Ovary (tissue), 9 donors: ENCODE data around the gene CHD9. TPM values are rescaled to one million over a fixed set of nuclear protein-coding genes. Genes with fewer than 3 reads are reported as not detected.
"Not testable (repeated sequence)": the region's sequence is repeated elsewhere in the genome, so short reads cannot be mapped to it uniquely, and the experiment has no call there.

Experiments used
- DNase-seq, 5 donors: peaks; one replicate each; pipeline ENCODE4 v3.0.0-alpha.2; 2019 to 2020
- H3K27ac ChIP-seq, 2 donors: fragments of 200-600 bp; one replicate each; pipeline versions ENCODE4 v1.5.1 to v1.8.0; 2019 to 2022
- H3K27me3 ChIP-seq: fragments of 200-600 bp; one replicate; pipeline ENCODE4 v1.8.0; 2022
- H3K36me3 ChIP-seq: fragments of 200-600 bp; sonication (generic); one replicate; pipeline ENCODE4 v1.5.1; 2019
- H3K4me1 ChIP-seq: one replicate; pipeline ENCODE4 v1.8.1; 2013; ENCODE audit warnings: mild to moderate bottlenecking, moderate library complexity; ENCODE audit not compliant: insufficient read depth
- H3K4me3 ChIP-seq: fragments of 200-600 bp; sonication (generic); one replicate; pipeline ENCODE4 v1.5.1; 2017
- H3K9me3 ChIP-seq, 2 donors: fragments of 200-600 bp in 1 of 2; sonication (generic) in 1 of 2; one replicate each; pipeline versions ENCODE4 v1.5.1 to v1.8.1; 2013 to 2019; ENCODE audit warnings: mild to moderate bottlenecking in 1 of 2, moderate library complexity in 1 of 2
- EP300 ChIP-seq: sonication (generic); formaldehyde crosslinking; IDR thresholded peaks from one replicate; pipeline ENCODE4 v1.6.1; 2017; ENCODE audit warnings: antibody characterized with exemption
- POLR2A ChIP-seq: fragments of 450-650 bp; IDR thresholded peaks from one replicate; pipeline ENCODE4 v1.6.1; 2017; ENCODE audit warnings: antibody characterized with exemption, mild to moderate bottlenecking, moderate library complexity
- WGBS, 3 donors: extraction: QIAGEN DNeasy Blood & Tissue Kit in 1 of 3; methylation state at CpG; one replicate each; pipeline versions ENCODE4 v1.1.5 to v1.1.7; 2013 to 2017; 5-methylcytosine and 5-hydroxymethylcytosine counted together
- intact Hi-C, 4 donors: fragments of 100-400 bp; cut with DNase I; formaldehyde crosslinking; loops; one replicate each; pipeline versions ENCODE4 v1.11.0 to v1.15.1; 2022 to 2023
- polyA plus RNA-seq, 2 donors: library from polyadenylated mRNA; stranded (reverse); fragments of 200-250 nt in 1 of 2; fragments of 350-450 nt in 1 of 2; fragmentation: Illumina TruSeq in 1 of 2; extraction: RNeasy Lipid Tissue Mini Kit (QIAGEN cat#74804) in 1 of 2; gene quantifications; one replicate each; pipeline ENCODE4 v1.2.3, GENCODE V29; 2013 to 2014
- total RNA-seq, 7 donors: library from RNA; depleted of rRNA in 2 of 7; stranded (reverse); fragments of >200 nt in 2 of 7; fragmentation: NEBNext Ultra II Directional in 3 of 7; extraction: Animal tissue kit (Norgen Biotek cat#: 25700) in 3 of 7; gene quantifications; one replicate each; pipeline versions ENCODE4 v1.1.0 to v1.2.4, GENCODE V29; 2016 to 2023
- TF ChIP-seq, protein P1 (sequence below), 3 donors: fragments of 450-650 bp in 2 of 3; fragments of 200-600 bp in 1 of 3; IDR thresholded peaks; one replicate each; pipeline versions ENCODE4 v1.5.1 to v1.8.0; 2016 to 2022; ENCODE audit warnings: antibody characterized with exemption in 3 of 3, mild to moderate bottlenecking in 1 of 3
- donor health status: DM: no; HTN: no; CAD: no; lungs with moderate emphysema.
- donor health status: DM: no; HTN: no; CAD: no.
- donor health status: Bipolar disorder and iron deficiency.
- donor health status: DM: yes; HTN: yes; CAD: no.
- donor health status: DM: no; HTN: no; CAD: no.
- donor health status: DM: yes; HTN: yes; CAD: no.

CHD9 gene
- total and polyA plus RNA-seq, 9 donors, result 11.8 to 100 (median 84.1) TPM

- Histone ChIP-seq H3K4me1 (peaks cover 11% of the 10 kb centered on the region), H3K36me3 (no peaks in the 10 kb centered on the region), H3K27ac (no peak overlapping the region), H3K27me3 (no peaks in the 10 kb centered on the region), H3K9me3 (no peaks in the 10 kb centered on the region), H3K4me3 (no peak overlapping the region)
- 93 to 95% (median 94%) methylated on average over 4 of the region's 4 CpGs for WGBS, 3 donors
- DNase-seq, result no peak
- intact Hi-C loops, result no loop called here
- TF ChIP-seq, protein P1, sequence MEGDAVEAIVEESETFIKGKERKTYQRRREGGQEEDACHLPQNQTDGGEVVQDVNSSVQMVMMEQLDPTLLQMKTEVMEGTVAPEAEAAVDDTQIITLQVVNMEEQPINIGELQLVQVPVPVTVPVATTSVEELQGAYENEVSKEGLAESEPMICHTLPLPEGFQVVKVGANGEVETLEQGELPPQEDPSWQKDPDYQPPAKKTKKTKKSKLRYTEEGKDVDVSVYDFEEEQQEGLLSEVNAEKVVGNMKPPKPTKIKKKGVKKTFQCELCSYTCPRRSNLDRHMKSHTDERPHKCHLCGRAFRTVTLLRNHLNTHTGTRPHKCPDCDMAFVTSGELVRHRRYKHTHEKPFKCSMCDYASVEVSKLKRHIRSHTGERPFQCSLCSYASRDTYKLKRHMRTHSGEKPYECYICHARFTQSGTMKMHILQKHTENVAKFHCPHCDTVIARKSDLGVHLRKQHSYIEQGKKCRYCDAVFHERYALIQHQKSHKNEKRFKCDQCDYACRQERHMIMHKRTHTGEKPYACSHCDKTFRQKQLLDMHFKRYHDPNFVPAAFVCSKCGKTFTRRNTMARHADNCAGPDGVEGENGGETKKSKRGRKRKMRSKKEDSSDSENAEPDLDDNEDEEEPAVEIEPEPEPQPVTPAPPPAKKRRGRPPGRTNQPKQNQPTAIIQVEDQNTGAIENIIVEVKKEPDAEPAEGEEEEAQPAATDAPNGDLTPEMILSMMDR (IDR thresholded peaks at IDR 0.05), result no peak
- TF ChIP-seq POLR2A (no peak), EP300 (no peak)
Observed at GRCh38 chr16:53068423-53068833, 13.6 kb downstream of the CHD9 start.

DNA sequence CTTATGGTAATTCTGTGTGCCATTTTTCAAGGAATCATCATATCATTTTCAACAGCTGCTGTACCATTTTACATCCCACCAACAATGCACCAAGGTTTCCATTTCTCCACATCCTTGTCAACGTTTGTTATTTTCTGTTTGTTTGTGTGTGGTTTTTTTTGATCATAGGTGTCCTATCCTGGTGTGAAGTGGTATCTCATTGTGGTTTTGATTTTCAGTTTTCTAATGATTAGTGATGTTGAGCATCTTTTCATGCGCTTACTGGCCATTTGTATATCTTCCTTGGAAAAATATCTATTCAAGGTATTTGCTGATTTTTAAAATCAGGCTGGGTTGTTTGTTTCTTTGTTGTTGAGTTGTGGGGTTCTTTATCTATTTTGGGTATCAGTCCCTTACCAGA lies 15.0 kb downstream of the CHD9 start:
- intact Hi-C loops, result no loop called here
- H3K27ac ChIP-seq, result no peak overlapping the region
- no peak for TF ChIP-seq POLR2A
- TF ChIP-seq, protein P1 (IDR thresholded peaks at IDR 0.05), result no peak
- no peak for TF ChIP-seq EP300
- H3K4me3 ChIP-seq, result no peak overlapping the region
- no peaks in the 10 kb centered on the region for H3K9me3 ChIP-seq
- DNase-seq, result no peak
- no peaks in the 10 kb centered on the region for H3K27me3 ChIP-seq
- 80 to 89% (median 84%) methylated on average over 2 of the region's 2 CpGs for WGBS, 3 donors
- peaks cover 11% of the 10 kb centered on the region for H3K4me1 ChIP-seq
- H3K36me3 ChIP-seq, result no peaks in the 10 kb centered on the region

DNA sequence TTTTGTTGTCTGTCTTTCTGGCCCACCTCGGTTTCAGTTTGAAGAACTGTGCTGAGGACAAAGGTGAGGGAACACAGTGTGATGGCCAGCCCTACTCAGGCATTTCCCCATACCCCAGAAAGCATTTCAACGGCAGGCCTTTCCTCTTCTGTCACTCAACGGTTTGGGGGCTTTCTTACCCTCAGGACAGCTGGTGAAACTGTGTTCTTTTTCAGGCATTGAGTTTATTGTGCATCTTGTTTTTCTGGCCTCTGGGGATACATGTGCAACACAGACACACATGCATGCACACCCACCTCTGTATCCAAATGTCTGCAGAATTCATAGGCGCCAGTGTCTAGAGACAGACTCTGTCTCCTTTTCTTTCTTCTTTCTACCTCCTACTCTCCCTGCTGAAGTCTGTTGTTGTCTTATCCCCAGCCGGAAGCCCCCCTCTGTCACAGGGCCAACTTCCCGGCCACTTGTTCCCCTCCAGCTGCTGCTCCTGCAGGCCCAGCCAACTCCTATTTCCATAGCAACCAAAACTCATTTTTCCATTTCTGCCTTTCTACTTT lies 17.0 kb downstream of the CHD9 start:
- 4 to 14% (median 4%) methylated on average over 6 of the region's 6 CpGs for WGBS, 3 donors
- peak; percentile 68 to 84 (median 83) for DNase-seq
- no peaks in the 10 kb centered on the region for H3K36me3 ChIP-seq
- intact Hi-C loops, result no loop called here
- H3K27ac ChIP-seq, result peak overlapping the region in 1 of 2 donors; percentile 8
- TF ChIP-seq EP300 (no peak), POLR2A (no peak)
- TF ChIP-seq, protein P1 (IDR thresholded peaks at IDR 0.05), result no peak
- H3K4me1 ChIP-seq, result peaks cover 11% of the 10 kb centered on the region
- H3K9me3 ChIP-seq, result no peaks in the 10 kb centered on the region
- no peaks in the 10 kb centered on the region for H3K27me3 ChIP-seq
- no peak overlapping the region for H3K4me3 ChIP-seq

- no peak overlapping the region for H3K27ac ChIP-seq
- intact Hi-C loops, result no loop called here
Observed at GRCh38 chr16:53073022-53073421, 18.2 kb downstream of the CHD9 start.

GRCh38 chr16:53074296-53074695 lies 19.5 kb downstream of the CHD9 start:
- H3K4me1 ChIP-seq, result peaks cover 11% of the 10 kb centered on the region
- H3K4me3 ChIP-seq, H3K9me3 ChIP-seq, H3K27ac ChIP-seq, DNase-seq, H3K27me3 ChIP-seq, H3K36me3 ChIP-seq, intact Hi-C loops: not testable (repeated sequence)
- WGBS, 3 donors, result 75 to 95% (median 84%) methylated on average over 3 of the region's 3 CpGs

More at GRCh38 chr16:53073022-53073421, 18.2 kb downstream of the CHD9 start:
- DNase-seq, result no peak
- 86 to 95% (median 90%) methylated on average over 6 of the region's 6 CpGs for WGBS, 3 donors
- no peaks in the 10 kb centered on the region for H3K9me3 ChIP-seq
- TF ChIP-seq POLR2A (no peak), EP300 (no peak)
- TF ChIP-seq, protein P1 (IDR thresholded peaks at IDR 0.05), result no peak
- H3K4me1 ChIP-seq, result peaks cover 11% of the 10 kb centered on the region
- H3K4me3 ChIP-seq, result no peak overlapping the region
- no peaks in the 10 kb centered on the region for H3K27me3 ChIP-seq
- no peaks in the 10 kb centered on the region for H3K36me3 ChIP-seq

- H3K36me3 ChIP-seq, H3K4me3 ChIP-seq, DNase-seq, H3K27me3 ChIP-seq, H3K27ac ChIP-seq, intact Hi-C loops, H3K9me3 ChIP-seq: not testable (repeated sequence)
- peaks cover 17% of the 10 kb centered on the region for H3K4me1 ChIP-seq
- 90 to 94% (median 92%) methylated on average over 7 of the region's 7 CpGs for WGBS, 3 donors
Observed at GRCh38 chr16:53075461-53075860, 20.7 kb downstream of the CHD9 start.
